IMR-90 (cell line): ENCODE measurements around the gene SMC1A.

ENCODE experiments used
- BHLHE40 ChIP-seq: fragments of 150-350 bp; IDR thresholded peaks from 2 replicates; pipeline ENCODE4 v1.6.1; 2016; ENCODE audit warnings: mild to moderate bottlenecking, low read depth, low read length
- CHD1 ChIP-seq: IDR thresholded peaks from 2 replicates; pipeline ENCODE4 v1.6.1; 2012; ENCODE audit warnings: low read depth, low read length, improper control_type of control experiment
- CTCF ChIP-seq: conservative IDR thresholded peaks from 2 replicates; pipeline ENCODE4 v1.5.1; 2012; ENCODE audit warnings: mild to moderate bottlenecking, low read depth, low read length, improper control_type of control experiment
- MAZ ChIP-seq: IDR thresholded peaks from 2 replicates; pipeline ENCODE4 v1.6.1; 2012; ENCODE audit warnings: low read depth, mild to moderate bottlenecking, low read length, improper control_type of control experiment, moderate library complexity, borderline replicate concordance
- MXI1 ChIP-seq: IDR thresholded peaks from 2 replicates; pipeline ENCODE4 v1.6.1; 2012; ENCODE audit warnings: low read depth, mild to moderate bottlenecking, low read length, moderate library complexity, borderline replicate concordance
- POLR2A ChIP-seq: IDR thresholded peaks from 2 replicates; pipeline ENCODE4 v1.6.1; 2012; ENCODE audit warnings: mild to moderate bottlenecking, low read depth, low read length
- RAD21 ChIP-seq: IDR thresholded peaks from 2 replicates; pipeline ENCODE4 v1.6.1; 2012; ENCODE audit warnings: low read length, improper control_type of control experiment
- RCOR1 ChIP-seq: IDR thresholded peaks from 2 replicates; pipeline ENCODE4 v1.6.1; 2012; ENCODE audit warnings: mild to moderate bottlenecking, low read length, improper control_type of control experiment; ENCODE audit not compliant: insufficient replicate concordance
- USF2 ChIP-seq: fragments of 150-350 bp; IDR thresholded peaks from 2 replicates; pipeline ENCODE4 v1.6.1; 2017; ENCODE audit warnings: mild to moderate bottlenecking, antibody characterized with exemption, low read length, low read depth

DNA sequence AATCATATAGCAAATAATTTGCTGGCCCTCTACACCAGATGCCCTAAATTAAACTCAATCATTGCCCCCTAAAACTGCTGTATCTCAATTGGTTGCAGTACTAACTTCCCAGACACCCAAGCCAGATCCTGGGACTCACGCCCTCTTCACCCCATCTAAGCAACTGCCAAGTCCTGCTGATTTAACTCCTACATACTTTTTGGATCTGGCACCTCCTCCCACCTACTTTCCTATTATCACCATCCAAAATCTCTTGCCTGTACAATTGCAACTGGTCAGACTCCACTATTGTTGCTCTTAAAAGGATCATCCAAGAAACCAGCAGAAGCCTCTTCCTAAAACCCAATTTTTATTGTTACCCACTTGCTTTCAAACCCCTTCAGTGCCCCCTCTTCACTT, 16.4 kb upstream of the SMC1A start:
- TF ChIP-seq CTCF, result no peak
- TF ChIP-seq POLR2A, result no peak
- no peak for TF ChIP-seq MXI1
- TF ChIP-seq RAD21, result no peak
- TF ChIP-seq USF2, result no peak
- TF ChIP-seq BHLHE40, result no peak
- TF ChIP-seq RCOR1, result no peak
- TF ChIP-seq MAZ, result no peak
- TF ChIP-seq CHD1, result no peak
